K562 (cell line): ENCODE results near the gene CRABP2.

Source experiments
- IFI16 ChIP-seq: fragments of 250-450 bp; sonication (Bioruptor Pico); IDR thresholded peaks from 2 replicates; pipeline ENCODE4 v2.1.2; 2022; ENCODE audit warnings: mild to moderate bottlenecking, inconsistent platforms
- KLF10 ChIP-seq: fragments of 250-450 bp; sonication (Bioruptor Pico); IDR thresholded peaks from 2 replicates; pipeline ENCODE4 v1.6.1; 2021; ENCODE audit warnings: matching md5 sums
- SMAD3 ChIP-seq: fragments of 450-650 bp; formaldehyde crosslinking; conservative IDR thresholded peaks from 2 replicates; pipeline ENCODE4 v1.4.0; 2020; ENCODE audit warnings: mild to moderate bottlenecking
- TF ChIP-seq, protein P1 (sequence below): sonication (generic); formaldehyde crosslinking; IDR thresholded peaks from 2 replicates; pipeline ENCODE4 v1.8.1; 2023; ENCODE audit warnings: mild to moderate bottlenecking, missing genetic modification reagents

DNA sequence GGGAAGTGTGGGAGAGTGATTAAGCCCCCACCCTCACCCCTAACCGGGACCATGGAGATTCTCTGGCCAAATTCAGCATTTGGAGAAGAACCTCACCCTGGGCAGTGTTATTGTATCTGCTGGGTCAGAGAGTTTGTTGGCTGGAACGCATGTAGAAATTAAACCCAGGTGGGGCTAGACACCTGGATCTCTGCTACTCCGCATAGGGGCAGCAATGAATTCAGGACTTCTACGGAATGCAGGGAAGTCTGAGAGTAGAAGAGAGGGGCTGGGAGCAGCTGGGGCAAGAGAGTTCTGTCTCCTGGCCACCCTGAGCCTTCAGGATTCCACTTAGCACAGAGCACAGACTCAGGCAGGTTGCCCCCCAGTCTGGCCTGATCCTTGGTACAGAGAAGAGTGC, 3.6 kb upstream of the CRABP2 start:
- TF ChIP-seq, protein P1, sequence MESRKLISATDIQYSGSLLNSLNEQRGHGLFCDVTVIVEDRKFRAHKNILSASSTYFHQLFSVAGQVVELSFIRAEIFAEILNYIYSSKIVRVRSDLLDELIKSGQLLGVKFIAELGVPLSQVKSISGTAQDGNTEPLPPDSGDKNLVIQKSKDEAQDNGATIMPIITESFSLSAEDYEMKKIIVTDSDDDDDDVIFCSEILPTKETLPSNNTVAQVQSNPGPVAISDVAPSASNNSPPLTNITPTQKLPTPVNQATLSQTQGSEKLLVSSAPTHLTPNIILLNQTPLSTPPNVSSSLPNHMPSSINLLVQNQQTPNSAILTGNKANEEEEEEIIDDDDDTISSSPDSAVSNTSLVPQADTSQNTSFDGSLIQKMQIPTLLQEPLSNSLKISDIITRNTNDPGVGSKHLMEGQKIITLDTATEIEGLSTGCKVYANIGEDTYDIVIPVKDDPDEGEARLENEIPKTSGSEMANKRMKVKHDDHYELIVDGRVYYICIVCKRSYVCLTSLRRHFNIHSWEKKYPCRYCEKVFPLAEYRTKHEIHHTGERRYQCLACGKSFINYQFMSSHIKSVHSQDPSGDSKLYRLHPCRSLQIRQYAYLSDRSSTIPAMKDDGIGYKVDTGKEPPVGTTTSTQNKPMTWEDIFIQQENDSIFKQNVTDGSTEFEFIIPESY (CRISPR knock-in tag), result no peak
- no peak for TF ChIP-seq KLF10
- no peak for TF ChIP-seq SMAD3
- TF ChIP-seq IFI16 (CRISPR knock-in tag), result no peak
